Ovary (tissue), 9 donors: ENCODE measurements around the gene TRMT2A. TPM values are rescaled to one million over a fixed set of nuclear protein-coding genes. Genes with fewer than 3 reads are reported as not detected.
A peak's percentile ranks its signal among the peaks of the same experiment; 100 is the strongest.

Source experiments
- DNase-seq, 5 donors: peaks; one replicate each; pipeline ENCODE4 v3.0.0-alpha.2; 2019 to 2020
- H3K27ac ChIP-seq, 2 donors: fragments of 200-600 bp; one replicate each; pipeline versions ENCODE4 v1.5.1 to v1.8.0; 2019 to 2022
- H3K27me3 ChIP-seq: fragments of 200-600 bp; one replicate; pipeline ENCODE4 v1.8.0; 2022
- H3K36me3 ChIP-seq: fragments of 200-600 bp; sonication (generic); one replicate; pipeline ENCODE4 v1.5.1; 2019
- H3K4me1 ChIP-seq: one replicate; pipeline ENCODE4 v1.8.1; 2013; ENCODE audit warnings: mild to moderate bottlenecking, moderate library complexity; ENCODE audit not compliant: insufficient read depth
- H3K4me3 ChIP-seq: fragments of 200-600 bp; sonication (generic); one replicate; pipeline ENCODE4 v1.5.1; 2017
- H3K9me3 ChIP-seq, 2 donors: fragments of 200-600 bp in 1 of 2; sonication (generic) in 1 of 2; one replicate each; pipeline versions ENCODE4 v1.5.1 to v1.8.1; 2013 to 2019; ENCODE audit warnings: mild to moderate bottlenecking in 1 of 2, moderate library complexity in 1 of 2
- EP300 ChIP-seq: sonication (generic); formaldehyde crosslinking; IDR thresholded peaks from one replicate; pipeline ENCODE4 v1.6.1; 2017; ENCODE audit warnings: antibody characterized with exemption
- POLR2A ChIP-seq: fragments of 450-650 bp; IDR thresholded peaks from one replicate; pipeline ENCODE4 v1.6.1; 2017; ENCODE audit warnings: antibody characterized with exemption, mild to moderate bottlenecking, moderate library complexity
- WGBS, 3 donors: extraction: QIAGEN DNeasy Blood & Tissue Kit in 1 of 3; methylation state at CpG; one replicate each; pipeline versions ENCODE4 v1.1.5 to v1.1.7; 2013 to 2017; 5-methylcytosine and 5-hydroxymethylcytosine counted together
- intact Hi-C, 4 donors: fragments of 100-400 bp; cut with DNase I; formaldehyde crosslinking; loops; one replicate each; pipeline versions ENCODE4 v1.11.0 to v1.15.1; 2022 to 2023
- polyA plus RNA-seq, 2 donors: library from polyadenylated mRNA; stranded (reverse); fragments of 200-250 nt in 1 of 2; fragments of 350-450 nt in 1 of 2; fragmentation: Illumina TruSeq in 1 of 2; extraction: RNeasy Lipid Tissue Mini Kit (QIAGEN cat#74804) in 1 of 2; gene quantifications; one replicate each; pipeline ENCODE4 v1.2.3, GENCODE V29; 2013 to 2014
- total RNA-seq, 7 donors: library from RNA; depleted of rRNA in 2 of 7; stranded (reverse); fragments of >200 nt in 2 of 7; fragmentation: NEBNext Ultra II Directional in 3 of 7; extraction: Animal tissue kit (Norgen Biotek cat#: 25700) in 3 of 7; gene quantifications; one replicate each; pipeline versions ENCODE4 v1.1.0 to v1.2.4, GENCODE V29; 2016 to 2023
- TF ChIP-seq, protein P1 (sequence below), 3 donors: fragments of 450-650 bp in 2 of 3; fragments of 200-600 bp in 1 of 3; IDR thresholded peaks; one replicate each; pipeline versions ENCODE4 v1.5.1 to v1.8.0; 2016 to 2022; ENCODE audit warnings: antibody characterized with exemption in 3 of 3, mild to moderate bottlenecking in 1 of 3
- donor health status: DM: no; HTN: no; CAD: no; lungs with moderate emphysema.
- donor health status: DM: no; HTN: no; CAD: no.
- donor health status: Bipolar disorder and iron deficiency.
- donor health status: DM: yes; HTN: yes; CAD: no.
- donor health status: DM: no; HTN: no; CAD: no.
- donor health status: DM: yes; HTN: yes; CAD: no.

TRMT2A gene
- total and polyA plus RNA-seq, 9 donors, result 2.8 to 59.7 (median 44.6) TPM

GRCh38 chr22:20102203-20102780 lies 14.7 kb downstream of the TRMT2A start:
- WGBS, 3 donors, result 87 to 90% (median 88%) methylated on average over 12 of the region's 12 CpGs
- TF ChIP-seq EP300 (no peak), POLR2A (no peak)
- H3K36me3 ChIP-seq, result no peaks in the 10 kb centered on the region

GRCh38 chr22:20101638-20102037 lies 15.4 kb downstream of the TRMT2A start:
- intact Hi-C loops, result no loop called here
- Histone ChIP-seq H3K36me3 (no peaks in the 10 kb centered on the region), H3K4me3 (no peak overlapping the region), H3K4me1 (no peaks in the 10 kb centered on the region), H3K27ac (no peak overlapping the region), H3K9me3 (no peaks in the 10 kb centered on the region), H3K27me3 (no peaks in the 10 kb centered on the region)
- peak in 1 of 5 donors; percentile 16 for DNase-seq
- 80 to 88% (median 83%) methylated on average over 8 of the region's 8 CpGs for WGBS, 3 donors
- TF ChIP-seq POLR2A, result no peak
- TF ChIP-seq EP300, result no peak
- TF ChIP-seq, protein P1, sequence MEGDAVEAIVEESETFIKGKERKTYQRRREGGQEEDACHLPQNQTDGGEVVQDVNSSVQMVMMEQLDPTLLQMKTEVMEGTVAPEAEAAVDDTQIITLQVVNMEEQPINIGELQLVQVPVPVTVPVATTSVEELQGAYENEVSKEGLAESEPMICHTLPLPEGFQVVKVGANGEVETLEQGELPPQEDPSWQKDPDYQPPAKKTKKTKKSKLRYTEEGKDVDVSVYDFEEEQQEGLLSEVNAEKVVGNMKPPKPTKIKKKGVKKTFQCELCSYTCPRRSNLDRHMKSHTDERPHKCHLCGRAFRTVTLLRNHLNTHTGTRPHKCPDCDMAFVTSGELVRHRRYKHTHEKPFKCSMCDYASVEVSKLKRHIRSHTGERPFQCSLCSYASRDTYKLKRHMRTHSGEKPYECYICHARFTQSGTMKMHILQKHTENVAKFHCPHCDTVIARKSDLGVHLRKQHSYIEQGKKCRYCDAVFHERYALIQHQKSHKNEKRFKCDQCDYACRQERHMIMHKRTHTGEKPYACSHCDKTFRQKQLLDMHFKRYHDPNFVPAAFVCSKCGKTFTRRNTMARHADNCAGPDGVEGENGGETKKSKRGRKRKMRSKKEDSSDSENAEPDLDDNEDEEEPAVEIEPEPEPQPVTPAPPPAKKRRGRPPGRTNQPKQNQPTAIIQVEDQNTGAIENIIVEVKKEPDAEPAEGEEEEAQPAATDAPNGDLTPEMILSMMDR (IDR thresholded peaks at IDR 0.05), result no peak

More at GRCh38 chr22:20102203-20102780, 14.7 kb downstream of the TRMT2A start:
- intact Hi-C loops, result no loop called here
- DNase-seq, result peak in 1 of 5 donors; percentile 4
- no peaks in the 10 kb centered on the region for H3K4me1 ChIP-seq
- H3K27me3 ChIP-seq, result no peaks in the 10 kb centered on the region
- no peak overlapping the region for H3K27ac ChIP-seq
- H3K4me3 ChIP-seq, result no peak overlapping the region
- H3K9me3 ChIP-seq, result no peaks in the 10 kb centered on the region

DNA sequence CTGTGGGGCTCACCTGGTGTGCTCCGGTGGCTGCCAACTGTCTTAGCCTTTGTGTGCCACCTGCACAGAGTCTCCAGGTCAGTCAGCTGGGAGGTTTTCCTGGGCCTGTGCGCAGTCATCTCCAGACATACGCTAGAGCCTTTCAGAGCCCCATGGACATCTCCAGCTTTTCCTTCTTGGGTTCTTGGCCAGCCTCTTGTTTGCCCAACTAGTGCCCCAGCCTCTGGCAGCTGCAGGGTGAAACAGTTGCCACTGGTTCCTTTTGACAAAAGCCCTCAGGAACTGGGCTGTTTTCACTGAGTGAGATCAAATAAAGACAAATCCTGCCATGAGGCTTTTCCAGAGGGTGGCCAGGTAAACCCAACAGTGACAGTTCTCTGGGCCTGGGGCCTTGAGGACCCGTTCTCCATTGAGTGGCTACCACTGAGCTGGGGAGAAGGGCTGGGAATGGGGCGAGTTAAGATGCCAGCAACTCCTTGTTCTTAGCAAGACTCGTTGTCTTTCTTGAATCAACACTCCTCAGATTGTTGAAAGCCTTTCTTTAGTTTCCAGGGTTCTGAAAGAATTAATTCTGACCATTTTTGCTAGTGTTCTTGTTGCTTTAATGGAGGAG lies 17.8 kb downstream of the TRMT2A start:
- no peak for DNase-seq
- no peak overlapping the region for H3K4me3 ChIP-seq
- H3K4me1 ChIP-seq, result no peaks in the 10 kb centered on the region
- intact Hi-C loops, result loop anchor here in 1 of 4 donors (10.0 kb wide), 1 partner anchor 74 kb away; the partner anchor contains the start of gene TANGO2
- H3K27ac ChIP-seq, result no peak overlapping the region
- TF ChIP-seq, protein P1 (IDR thresholded peaks at IDR 0.05), result no peak
- TF ChIP-seq EP300 (no peak), POLR2A (no peak)
- H3K36me3 ChIP-seq, result no peaks in the 10 kb centered on the region
- H3K9me3 ChIP-seq, result no peaks in the 10 kb centered on the region
- no peaks in the 10 kb centered on the region for H3K27me3 ChIP-seq
- WGBS, 3 donors, result 94 to 96% (median 95%) methylated on average over 6 of the region's 6 CpGs

DNA sequence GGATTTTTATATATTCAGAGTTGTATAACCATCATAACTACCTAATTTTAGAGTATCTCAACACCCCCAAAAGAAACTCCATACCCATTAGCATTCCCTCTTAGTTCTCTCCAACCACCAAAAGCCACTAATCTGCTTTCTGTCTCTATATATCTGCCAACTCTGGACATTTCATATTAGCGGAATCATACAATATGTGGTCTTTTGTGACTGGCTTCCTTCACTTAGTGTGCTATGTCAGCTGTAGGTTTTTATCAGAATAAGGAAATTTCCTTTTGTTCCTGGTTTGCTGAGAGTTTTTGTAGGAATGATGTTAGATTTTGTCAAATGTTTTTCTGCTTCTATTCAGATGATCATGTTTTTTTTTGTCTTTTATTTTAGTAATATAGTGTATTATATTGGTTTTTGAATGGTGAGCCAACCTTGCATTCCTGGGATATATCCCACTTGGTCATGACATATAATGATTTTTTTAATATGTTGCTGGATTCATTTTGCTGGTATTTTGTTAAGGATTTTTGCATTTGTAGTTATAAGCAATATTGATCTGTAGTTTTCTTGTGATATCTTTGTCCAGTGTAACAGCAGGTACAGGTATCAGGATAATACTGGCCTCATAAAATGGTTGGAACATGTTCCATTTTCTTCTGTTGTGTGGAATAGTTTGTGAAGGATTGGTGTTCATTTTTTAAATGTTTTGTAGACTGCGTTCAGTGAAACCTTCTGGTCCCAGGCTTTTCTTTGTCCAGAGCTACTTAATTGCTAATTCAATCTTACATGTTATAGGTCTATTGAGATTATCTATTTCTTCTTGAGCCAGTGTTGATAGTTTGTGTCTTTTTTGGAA lies 20.2 kb downstream of the TRMT2A start:
- no peak overlapping the region for H3K27ac ChIP-seq
- WGBS, 3 donors, result 98 to 99% (median 98%) methylated on average over 2 of the region's 2 CpGs
- TF ChIP-seq POLR2A (no peak), EP300 (no peak)
- TF ChIP-seq, protein P1 (IDR thresholded peaks at IDR 0.05), result no peak
- H3K4me1 ChIP-seq, result no peaks in the 10 kb centered on the region
- H3K4me3 ChIP-seq, result no peak overlapping the region
- no peak for DNase-seq
- no peaks in the 10 kb centered on the region for H3K27me3 ChIP-seq
- no peaks in the 10 kb centered on the region for H3K36me3 ChIP-seq
- no peaks in the 10 kb centered on the region for H3K9me3 ChIP-seq
- intact Hi-C loops, result loop anchor here in 1 of 4 donors (10.0 kb wide), 1 partner anchor 72 kb away; the partner anchor contains the start of gene TANGO2
